GM10266 (cell line): Measurements from ENCODE around the gene CCS.

ENCODE experiments used
- DNase-seq: peaks from one replicate; pipeline ENCODE4 v3.0.0; 2012; ENCODE audit errors: extremely low spot score
- CTCF ChIP-seq: IDR thresholded peaks from 2 replicates; pipeline ENCODE4 v1.5.1; 2012; ENCODE audit warnings: mild to moderate bottlenecking, low read depth; ENCODE audit not compliant: control insufficient read depth, insufficient read depth; ENCODE audit errors: missing control alignments

Gene CCS

GRCh38 chr11:66641834-66642233, 48.8 kb downstream of the CCS start:
- no peak for DNase-seq
- TF ChIP-seq CTCF, result no peak

GRCh38 chr11:66643745-66644437, 50.9 kb downstream of the CCS start:
- DNase-seq, result no peak
- no peak for TF ChIP-seq CTCF

- TF ChIP-seq CTCF, result no peak
- no peak for DNase-seq
Measured at GRCh38 chr11:66646828-66647227, 53.8 kb downstream of the CCS start.

- DNase-seq, result no peak
- no peak for TF ChIP-seq CTCF
Measured at GRCh38 chr11:66649903-66650302, 56.9 kb downstream of the CCS start.

- no peak for DNase-seq
- TF ChIP-seq CTCF, result no peak
Measured at GRCh38 chr11:66651016-66651415, 58.0 kb downstream of the CCS start.

- no peak for DNase-seq
- TF ChIP-seq CTCF, result no peak
Measured at GRCh38 chr11:66652651-66653050, 59.7 kb downstream of the CCS start.

- TF ChIP-seq CTCF, result no peak
- no peak for DNase-seq
Measured at GRCh38 chr11:66653123-66653522, 60.1 kb downstream of the CCS start.
